ENCODE measurements around the gene HOXC10. TPM values are rescaled to one million over a fixed set of nuclear protein-coding genes. Genes with fewer than 3 reads are reported as not detected.

HOXC10 gene
- total and polyA plus RNA-seq, 2 of the 8 experiments (the other 6 are each of a cell fraction or from before 2014, with no cell fraction given) = not detected

DNA sequence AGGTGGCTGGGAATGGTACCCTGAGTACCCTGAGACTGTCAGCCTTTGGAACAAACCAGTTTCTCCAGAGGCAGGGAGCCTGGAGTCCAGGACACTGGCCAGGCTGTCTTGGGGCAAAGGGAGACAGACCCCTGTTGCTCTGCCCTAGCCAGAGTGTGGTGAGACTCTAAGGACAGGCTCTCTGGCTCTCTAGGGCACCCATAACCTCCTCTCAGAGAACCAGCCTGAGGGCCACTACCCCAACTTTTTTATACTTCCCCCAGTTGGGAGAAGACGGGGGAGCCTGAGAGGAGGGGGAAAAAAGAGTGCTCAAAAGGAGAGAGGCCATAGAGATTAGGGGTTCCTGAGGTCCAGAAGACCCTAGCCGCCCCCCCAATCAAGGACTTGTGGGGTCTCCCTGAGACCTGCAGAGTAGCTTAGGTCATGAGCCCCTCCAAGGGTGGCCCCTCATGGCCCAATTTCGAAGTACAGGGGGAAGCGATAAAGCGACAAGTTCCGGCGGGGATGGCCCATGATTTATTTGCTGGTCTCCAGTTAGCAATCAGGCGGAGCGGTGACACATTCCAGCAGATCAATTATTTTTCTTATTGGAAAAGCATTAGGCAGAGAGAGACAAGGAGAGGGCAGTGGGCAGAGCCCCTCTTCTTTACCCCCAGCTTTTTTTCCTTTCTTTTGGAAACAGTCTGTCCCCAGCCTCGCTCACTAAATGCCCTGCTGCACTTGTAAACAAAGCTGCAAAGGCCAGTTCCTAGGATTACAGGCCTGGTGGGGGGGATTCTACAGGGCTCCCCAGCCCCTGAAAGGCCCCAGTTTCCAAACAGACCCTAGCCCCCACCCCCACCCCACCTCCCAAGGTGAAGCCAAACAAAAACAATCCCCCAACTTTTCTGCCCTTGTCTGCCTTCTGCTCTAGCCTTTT lies 25.4 kb downstream of the HOXC10 start:
- Histone ChIP-seq H3K4me3 (ENCODE audit: extremely low read depth in 1 of 4, insufficient read depth in 2 of 4, low read depth in 3 of 4, low read length in 4 of 4) (no peak overlapping the region), H3K27me3 (replicated peaks in 1 of 4; ENCODE audit: control insufficient read depth in 3 of 4, extremely low read depth in 1 of 4, insufficient read depth in 3 of 4, low read length in 3 of 4) (peaks cover 96 to 100% (median 98%) of the 10 kb centered on the region in 4 experiments), H4K8ac (ENCODE audit: extremely low read depth, insufficient read depth, low read length) (no peak overlapping the region), H3K23me2 (ENCODE audit: low read depth, low read length) (no peaks in the 10 kb centered on the region), H3K9ac (replicated peaks in 1 of 4; ENCODE audit: extremely low read depth in 1 of 4, low read depth in 3 of 4, low read length in 3 of 4) (no peak overlapping the region), H2BK20ac (ENCODE audit: low read length) (no peak overlapping the region), H3K9me3 (ENCODE audit: insufficient read depth in 2 of 2, low read depth in 1 of 2, low read length in 1 of 2) (no peaks in the 10 kb centered on the region), H2AFZ (ENCODE audit: low read length) (no peak overlapping the region), H4K20me1 (replicated peaks in 1 of 2; ENCODE audit: control insufficient read depth in 1 of 2, insufficient read depth in 2 of 2, low read length in 2 of 2) (peaks cover 0 to 48% of the 10 kb centered on the region in 2 experiments), H2BK15ac (ENCODE audit: low read length) (no peak overlapping the region; the same call in 1 of the 2 replicates), H4K5ac (ENCODE audit: insufficient read length, low read depth, low read length) (no peak overlapping the region), H3K27ac (ENCODE audit: low read depth, low read length) (no peak overlapping the region), H3K23ac (ENCODE audit: insufficient read length) (no peak overlapping the region), H2BK5ac (ENCODE audit: low read depth, low read length) (no peak overlapping the region), H2AK5ac (ENCODE audit: low read depth, low read length) (no peak overlapping the region), H3K79me1 (ENCODE audit: low read depth, low read length) (no peaks in the 10 kb centered on the region), H4K91ac (replicated peaks; ENCODE audit: insufficient read length, low read length) (no peak overlapping the region), H3K79me2 (ENCODE audit: control insufficient read depth in 1 of 2, insufficient read depth in 2 of 2, low read length in 2 of 2) (no peaks in the 10 kb centered on the region), H3K18ac (ENCODE audit: extremely low read depth, low read length) (no peak overlapping the region; the same call in 1 of the 2 replicates), H3K4me1 (replicated peaks in 1 of 4; ENCODE audit: control insufficient read depth in 3 of 4, insufficient read depth in 4 of 4, low read length in 3 of 4) (peaks cover 0 to 4% (median 0%) of the 10 kb centered on the region in 4 experiments; a peak in 2 of 7 replicates), H3K56ac (replicated peaks; ENCODE audit: insufficient read length, low read depth, low read length) (no peak overlapping the region), H3K14ac (ENCODE audit: insufficient read length) (no peak overlapping the region), H3K4ac (replicated peaks; ENCODE audit: insufficient read length, low read depth, low read length) (no peak overlapping the region), H3K4me2 (ENCODE audit: insufficient read depth in 1 of 2, low read depth in 2 of 2, low read length in 2 of 2) (no peak overlapping the region), H2BK120ac (replicated peaks; ENCODE audit: low read depth, low read length) (no peak overlapping the region), H3K36me3 (ENCODE audit: control insufficient read depth in 2 of 4, insufficient read depth in 4 of 4, low read length in 3 of 4) (no peaks in the 10 kb centered on the region), H2BK12ac (ENCODE audit: low read depth, low read length) (0 out of 2 replicates have a peak overlapping the region, but pooled peaks have one; percentile 75)
- peak; percentile 9; the same call in 1 of the 2 replicates for TF ChIP-seq CBX8 (IDR thresholded peaks at IDR 0.05; ENCODE audit: borderline replicate concordance, low read depth, low read length)
- TF ChIP-seq SRF (IDR thresholded peaks at IDR 0.05; ENCODE audit: low read depth, low read length) = no peak
- no peak for TF ChIP-seq SP2 (IDR thresholded peaks at IDR 0.05; ENCODE audit: low read length)
- peak; percentile 78 for TF ChIP-seq EZH2 (IDR thresholded peaks at IDR 0.05; ENCODE audit: low read depth, low read length, severe bottlenecking)
- no peak for TF ChIP-seq ASH2L (IDR thresholded peaks at IDR 0.05; ENCODE audit: low read length)
- no peak for TF ChIP-seq TBP (IDR thresholded peaks at IDR 0.05; ENCODE audit: low read depth, low read length)
- peak; percentile 82 for TF ChIP-seq SUZ12 (IDR thresholded peaks at IDR 0.05; ENCODE audit: low read length)
- no peak for TF ChIP-seq GABPA (IDR thresholded peaks at IDR 0.05; ENCODE audit: borderline replicate concordance, insufficient read depth, low read length)
- peak; percentile 28 for TF ChIP-seq RNF2 (IDR thresholded peaks at IDR 0.05; ENCODE audit: borderline replicate concordance, low read depth, low read length, missing control alignments, poor library complexity, severe bottlenecking)
- FAIRE-seq (no peak), DNase-seq (ENCODE audit: low read depth in 1 of 2, low spot score in 2 of 2) (no peak)
- 19% methylated on average over 10 of the region's 10 CpGs; no CpG with 5 or more reads in 1 of the 2 experiments for WGBS, 2 experiments (ENCODE audit: extremely low coverage in 1 of 2, insufficient coverage in 1 of 2, insufficient read length in 1 of 2, insufficient replicate concordance in 2 of 2, low coverage in 1 of 2, low lambda C conversion rate in 2 of 2, missing lambda C conversion rate in 1 of 2)
- CTCF ChIA-PET (ENCODE audit: partially characterized antibody) = interaction anchor here (0.7 to 9.7 kb wide), 10 partner anchors 17 to 227 kb away, joined by 3 to 172 read pairs (median 4); partner anchors contain the start of genes HOXC5 and HOXC6
- POLR2A ChIA-PET (ENCODE audit: partially characterized antibody) = interaction anchor here (1.1 kb wide), 1 partner anchor 20 kb away, joined by 3 read pairs; no protein-coding TSS in a partner anchor
